Left renal pelvis (tissue), 4 donors: ENCODE results near the gene KLHL5. TPM values are rescaled to one million over a fixed set of nuclear protein-coding genes. Genes with fewer than 3 reads are reported as not detected.

Experiments
- DNase-seq, 4 donors: peaks; one replicate each; pipeline ENCODE4 v3.0.0-alpha.2; 2013; ENCODE audit warnings: low read depth in 4 of 4, low spot score in 3 of 4
- polyA plus RNA-seq, 4 donors: library from polyadenylated mRNA; unstranded; fragments of 120-200 nt; gene quantifications; one replicate each; pipeline ENCODE4 v1.2.1, GENCODE V29; 2013; ENCODE audit not compliant: insufficient read length in 4 of 4

KLHL5 gene
- polyA plus RNA-seq, 4 donors, result 30.1 to 47.1 (median 40.9) TPM

GRCh38 chr4:39166669-39167068 lies 104.6 kb downstream of the KLHL5 start:
- DNase-seq, result no peak

- no peak for DNase-seq
Observed at GRCh38 chr4:39169426-39169825, 107.4 kb downstream of the KLHL5 start.

GRCh38 chr4:39170301-39170700 lies 108.3 kb downstream of the KLHL5 start:
- DNase-seq, result no peak

Other genes starting within 250 kb of the KLHL5 start
- gene TLR6, start 205.4 kb upstream of the KLHL5 start, polyA plus RNA-seq, result 1 to 10 TPM in 1 of 4 donors, under 1 TPM in 3; 0.69 to 1.8 (median 0.79) TPM
- 10 to 100 TPM; 29.5 to 85.1 (median 38.2) TPM for gene FAM114A1, start 194.4 kb upstream of the KLHL5 start, polyA plus RNA-seq
- 1 to 10 TPM; 1.5 to 4.4 (median 3.4) TPM for gene TMEM156, start 29.8 kb upstream of the KLHL5 start, polyA plus RNA-seq
- 100 to 1,000 TPM in 1 of 4 donors, 10 to 100 TPM in 3; 46.6 to 111 (median 87.5) TPM for gene WDR19, start 120.3 kb downstream of the KLHL5 start, polyA plus RNA-seq